Stimulated activated naive CD4-positive, alpha-beta T cell (primary cell): ENCODE data around the gene HRK.

Experiments used
- DNase-seq, 6 experiments: peaks; one replicate each; lab custom pipeline; 2025; lab: John Stamatoyannopoulos, UW

The HRK gene

DNA sequence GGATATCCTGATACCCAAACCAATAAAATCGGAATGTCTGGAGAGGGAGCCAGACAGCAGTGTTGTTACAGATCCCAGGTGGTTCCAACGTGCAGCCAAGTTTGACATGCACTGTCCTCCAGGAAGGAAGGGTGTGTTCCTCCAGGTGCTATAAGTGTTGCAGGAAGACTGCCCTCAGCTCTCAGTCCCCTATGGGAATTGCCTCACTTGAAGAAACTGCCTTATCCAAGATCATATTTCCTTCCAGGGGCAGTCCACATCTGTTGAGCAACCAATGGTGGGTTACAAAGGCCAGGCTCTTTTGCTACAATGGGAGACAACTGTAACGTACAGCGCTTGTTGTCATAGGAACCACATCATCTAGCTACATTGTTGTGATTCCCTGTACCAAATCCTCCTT lies 16.2 kb upstream of the HRK start:
- no peak for DNase-seq

DNA sequence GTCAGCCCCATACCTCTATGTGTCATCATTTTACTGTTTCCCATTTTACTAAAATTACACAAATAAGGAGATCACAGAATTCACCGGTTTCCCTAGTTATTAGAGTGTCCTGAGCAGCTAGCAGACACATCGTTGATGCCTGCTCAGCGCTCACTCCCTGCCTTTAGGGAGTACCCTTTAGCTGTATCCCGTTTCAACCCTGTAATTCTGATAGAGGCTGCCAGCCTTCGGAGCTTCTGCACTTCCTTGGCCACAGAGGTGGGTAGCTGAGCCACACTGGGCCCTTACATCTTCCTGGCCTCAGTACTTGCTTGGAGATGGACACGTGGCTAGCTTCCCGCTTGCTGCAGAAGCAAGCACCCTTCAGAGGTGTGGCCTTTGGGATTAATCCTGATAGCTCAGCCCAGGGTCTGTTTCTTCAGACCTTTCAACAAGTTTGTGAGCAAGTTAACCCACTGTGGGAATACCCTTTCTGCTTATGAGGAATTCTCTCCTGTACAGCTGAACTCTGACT lies 15.2 kb upstream of the HRK start:
- no peak for DNase-seq

DNA sequence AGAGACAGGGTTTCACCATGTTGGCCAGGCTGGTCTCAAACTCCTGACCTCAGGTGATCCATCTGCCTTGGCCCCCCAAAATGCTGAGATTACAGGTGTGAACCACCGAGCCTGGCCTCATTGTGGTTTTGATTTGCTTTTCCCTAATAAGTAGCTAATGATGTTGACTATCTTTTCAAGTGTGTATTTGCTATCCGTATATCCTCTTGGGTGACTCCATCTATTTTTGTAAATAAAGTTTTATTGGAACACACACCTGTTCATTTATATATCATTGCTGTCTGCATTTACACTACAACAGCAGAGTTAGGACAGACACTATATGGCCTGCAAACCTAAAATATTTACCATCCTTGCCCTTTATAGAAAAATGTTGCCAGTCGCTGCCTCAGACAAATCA lies 13.7 kb upstream of the HRK start:
- no peak for DNase-seq

DNA sequence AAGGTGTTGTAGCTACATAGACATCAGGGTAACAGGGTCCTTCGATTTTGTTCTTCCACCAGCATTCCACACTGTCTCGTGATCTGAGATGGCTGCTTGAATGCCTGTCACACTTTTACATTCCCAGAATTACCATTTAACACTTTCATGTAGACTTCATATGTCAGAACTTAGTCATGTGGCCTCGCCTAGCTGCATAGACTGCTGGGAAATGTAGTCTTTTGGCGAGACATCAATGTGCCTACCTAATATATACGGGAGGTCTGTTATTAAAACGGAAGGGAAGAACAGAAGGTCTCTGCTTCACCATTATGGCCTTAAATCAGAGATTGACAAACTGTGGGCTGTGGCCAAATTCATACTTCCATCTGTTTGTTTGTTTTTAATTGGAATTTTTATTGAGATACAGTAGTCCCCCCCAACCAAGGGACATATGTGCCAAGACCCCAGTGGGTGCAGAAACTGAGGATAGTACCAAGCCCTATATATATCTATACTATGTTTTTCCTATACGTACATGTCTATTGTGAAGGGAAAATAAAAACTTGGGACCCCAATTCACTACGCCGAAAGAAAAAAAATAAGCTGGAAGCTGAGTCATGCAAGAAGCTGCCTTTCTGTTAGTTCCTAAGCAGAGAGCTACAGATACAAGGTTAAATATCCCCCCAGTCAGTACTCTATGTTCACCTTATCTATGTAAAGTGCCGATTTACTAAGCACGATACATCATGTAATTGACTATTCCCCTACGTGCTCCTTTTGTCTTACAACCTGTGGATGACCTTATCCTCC lies 11.3 kb upstream of the HRK start:
- no peak for DNase-seq

DNA sequence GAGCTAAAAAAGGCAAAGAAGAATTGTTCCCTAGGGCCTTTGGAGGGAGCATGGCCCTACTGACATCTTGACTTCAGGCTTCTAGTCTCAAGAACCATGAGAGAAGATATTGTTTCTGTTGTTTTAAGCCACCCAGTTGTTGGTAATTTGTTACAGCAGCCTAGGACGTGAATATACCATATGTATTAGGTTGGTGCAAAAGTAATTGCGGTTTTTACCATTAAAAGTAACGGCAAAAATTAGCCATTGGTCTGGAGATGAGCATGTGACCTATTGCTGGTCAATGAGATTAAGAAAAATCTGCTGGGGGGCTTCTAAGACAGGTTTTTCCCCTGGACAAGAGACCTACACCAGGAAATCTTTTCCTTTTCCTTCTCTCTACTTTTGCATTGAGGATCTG lies 9.8 kb upstream of the HRK start:
- DNase-seq = no peak

DNA sequence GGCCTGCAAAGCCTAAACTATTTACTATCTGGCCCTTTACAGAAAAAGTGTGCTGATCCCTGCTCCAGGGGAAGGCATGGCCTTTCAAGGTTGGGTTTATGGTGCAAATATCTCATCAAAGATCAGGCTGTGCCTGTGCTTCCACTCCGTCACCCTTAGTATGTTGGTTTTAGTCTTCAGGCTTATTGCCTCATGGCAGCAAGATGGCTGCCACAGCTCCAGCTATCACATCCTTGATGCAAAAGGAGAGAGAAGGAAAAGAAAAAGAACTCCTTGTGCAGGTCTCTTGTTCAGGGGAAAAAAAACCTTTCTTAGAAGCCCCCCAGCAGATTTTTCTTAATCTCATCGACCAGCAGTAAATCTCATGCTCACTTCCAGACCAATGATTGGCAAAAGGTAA lies 9.1 kb upstream of the HRK start:
- no peak for DNase-seq

DNA sequence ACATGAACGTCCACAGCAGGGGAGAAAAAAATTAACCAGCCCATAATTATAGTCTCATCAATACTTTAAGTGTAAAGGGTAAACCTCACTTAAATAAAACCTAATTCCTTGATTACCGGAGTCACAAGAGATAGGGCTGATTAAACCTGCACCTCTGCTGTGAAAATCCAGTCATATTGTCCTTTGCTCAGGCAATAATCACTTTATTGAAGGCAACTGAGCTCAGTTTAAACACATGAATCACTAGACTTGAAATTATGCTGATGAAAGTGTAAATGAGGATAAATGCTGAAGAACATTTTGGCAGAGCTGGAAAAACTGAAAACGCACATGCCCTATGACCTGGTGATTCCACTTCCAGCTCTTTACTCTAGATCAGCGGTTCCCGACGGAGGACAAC lies 6.7 kb upstream of the HRK start:
- DNase-seq = no peak

DNA sequence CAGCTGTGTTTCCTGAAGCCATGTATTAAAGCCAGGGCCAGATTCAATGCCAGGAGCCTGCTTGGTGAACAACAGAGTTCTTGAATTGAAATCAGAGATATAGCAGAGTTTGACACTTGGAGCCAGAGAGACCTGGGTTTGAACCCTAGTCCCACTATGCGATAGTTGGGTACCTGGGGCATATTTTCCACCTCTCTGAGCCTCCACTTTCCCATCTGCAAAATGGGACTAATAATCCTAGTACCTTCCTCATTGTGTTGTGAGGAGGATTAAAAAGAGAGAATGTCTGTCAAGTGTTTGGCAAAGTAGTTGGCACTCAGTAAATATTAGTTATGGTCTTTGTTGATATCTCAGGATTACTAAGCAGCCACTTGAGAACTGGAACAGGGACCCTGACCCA lies 6.0 kb upstream of the HRK start:
- no peak for DNase-seq

DNA sequence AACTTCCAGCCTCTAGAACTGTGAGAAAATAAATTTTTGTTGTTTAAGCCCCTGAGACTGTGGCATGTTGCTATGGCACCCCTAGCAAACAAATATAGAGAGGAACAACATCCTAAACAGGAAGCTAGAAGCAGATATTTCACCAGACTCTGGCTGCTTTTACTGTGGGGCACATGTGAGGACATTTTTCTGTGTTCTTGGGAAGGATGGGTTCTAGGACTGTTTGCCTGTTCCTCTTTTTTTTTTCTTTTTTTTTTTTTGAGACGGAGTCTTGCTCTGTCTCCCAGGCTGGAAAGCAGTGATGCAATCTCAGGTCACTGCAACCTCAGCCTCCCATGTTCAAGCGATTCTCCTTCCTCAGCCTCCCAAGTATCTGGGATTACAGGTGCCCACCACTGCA lies 4.2 kb upstream of the HRK start:
- no peak for DNase-seq

DNA sequence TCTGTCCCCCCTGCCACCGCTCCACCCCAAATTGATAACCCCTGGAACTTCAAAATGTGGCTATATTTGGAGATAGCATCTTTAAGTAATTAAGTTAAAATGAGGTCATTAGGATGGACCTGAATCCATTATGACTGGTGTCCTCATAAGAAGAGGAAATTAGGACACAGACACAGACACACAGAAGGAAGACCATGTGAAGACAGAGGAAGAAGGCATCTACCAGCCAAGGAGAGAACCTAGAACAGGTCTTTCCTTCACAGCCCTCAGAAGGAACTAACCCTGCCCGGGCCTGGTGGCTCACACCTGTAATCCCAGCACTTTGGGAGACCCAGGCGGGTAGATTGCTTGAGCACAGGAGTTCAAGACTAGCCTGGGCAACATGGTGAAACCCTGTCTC lies 3.6 kb upstream of the HRK start:
- no peak for DNase-seq

DNA sequence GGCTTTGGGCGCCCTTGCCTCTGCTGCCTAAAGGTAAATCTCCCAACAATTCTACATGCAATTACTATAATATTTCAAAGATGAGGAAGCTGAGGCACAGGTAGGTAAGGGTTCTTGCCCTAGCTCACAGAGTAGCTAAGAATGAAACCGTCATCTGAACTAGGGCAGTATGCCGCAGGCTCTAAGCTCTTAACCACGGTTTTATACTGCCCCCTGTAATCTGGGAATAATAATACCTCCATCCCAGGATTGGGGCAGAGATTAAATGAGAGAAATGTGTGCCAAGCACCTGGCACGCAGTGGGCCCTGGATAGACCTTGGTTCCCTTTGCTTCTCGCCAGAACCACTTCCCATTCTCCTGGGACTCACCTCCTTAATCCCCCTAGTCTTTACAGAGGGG lies 1.5 kb upstream of the HRK start:
- DNase-seq = no peak

DNA sequence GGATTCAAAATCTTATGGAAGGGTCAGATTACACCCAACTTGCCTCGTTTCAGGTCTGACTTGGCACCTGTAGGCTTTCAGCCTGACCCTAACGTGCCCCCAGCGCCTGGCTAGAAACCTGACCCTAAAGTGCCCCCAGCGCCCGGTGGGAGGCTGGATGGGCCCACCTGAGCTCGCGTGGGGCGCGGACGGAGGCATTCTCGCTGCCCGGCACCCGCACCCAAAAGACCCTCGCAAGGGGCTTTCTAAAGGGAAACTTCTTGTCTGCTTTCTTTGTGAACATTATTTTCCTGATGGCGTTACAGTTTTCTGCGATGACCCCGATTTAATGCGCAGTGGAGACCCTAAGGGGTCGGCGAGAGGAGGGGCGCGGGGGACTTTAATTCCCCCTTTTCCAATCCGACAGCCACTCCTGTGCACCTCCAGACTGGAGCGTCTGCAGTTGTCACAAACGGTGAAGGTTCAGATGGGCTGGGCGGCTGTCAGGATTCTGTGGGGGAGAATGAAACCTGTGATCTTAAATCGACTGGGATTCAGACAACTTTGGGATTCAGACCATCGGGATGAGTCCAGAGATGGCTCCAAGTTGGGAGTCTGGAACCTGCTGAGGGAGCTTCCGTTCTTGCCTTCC lies 751 bp upstream of the HRK start:
- DNase-seq = no peak

DNA sequence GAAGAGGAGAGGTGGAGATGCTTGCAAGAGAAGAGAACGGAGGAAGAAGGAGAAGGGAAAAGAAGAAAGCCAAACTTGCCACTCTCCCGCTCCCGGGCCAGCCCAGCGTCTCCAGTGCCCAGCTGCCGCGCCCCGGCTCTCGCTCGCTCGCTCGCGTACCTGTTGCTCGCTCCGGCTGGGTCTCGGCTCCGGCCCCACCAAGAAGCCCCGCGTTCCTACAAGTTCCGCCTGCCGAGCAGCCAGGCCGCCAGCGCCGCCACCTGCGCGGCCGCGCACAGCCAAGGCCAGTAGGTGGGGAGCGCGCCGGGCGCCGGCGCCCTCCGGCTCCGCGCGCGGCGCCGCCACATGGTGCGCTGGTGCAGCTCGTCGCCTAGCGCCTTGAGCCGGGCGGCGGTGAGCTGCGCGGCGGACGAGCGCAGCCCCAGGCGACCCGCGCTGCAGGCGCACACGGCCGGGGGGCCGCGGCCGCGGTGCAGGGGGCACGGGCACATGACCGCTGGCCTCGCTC lies 370 bp downstream of the HRK start:
- DNase-seq = peak in 1 of 6 experiments; percentile 3

DNA sequence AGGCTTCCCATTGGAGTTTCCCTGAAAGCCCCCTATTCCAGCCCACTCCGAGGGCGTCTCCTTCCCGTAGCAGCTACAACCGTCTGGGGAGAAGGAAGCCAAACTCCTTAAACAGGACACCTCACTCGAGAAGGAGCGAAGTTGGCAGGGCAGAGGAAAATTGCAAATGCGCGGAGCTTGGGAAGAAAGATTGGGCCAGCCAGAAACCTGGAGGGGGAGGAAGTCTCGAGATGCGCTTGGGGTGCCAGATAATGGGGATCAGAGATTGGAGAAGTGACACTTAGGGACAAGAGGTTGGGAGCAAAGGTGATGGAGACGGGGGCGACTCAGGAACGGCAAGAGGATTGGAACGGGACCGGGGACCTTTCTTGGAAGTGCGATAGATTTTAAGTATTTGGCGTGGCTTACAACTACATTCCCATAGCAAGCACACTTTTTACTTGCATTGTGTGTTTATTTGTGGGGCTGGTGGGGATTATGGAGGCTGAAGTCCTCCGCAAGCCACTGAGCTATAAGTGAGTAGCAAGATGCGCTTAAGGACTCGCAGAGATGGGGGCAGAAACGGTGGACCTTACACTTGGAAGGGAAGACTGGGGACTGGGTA lies 926 bp downstream of the HRK start:
- no peak for DNase-seq

DNA sequence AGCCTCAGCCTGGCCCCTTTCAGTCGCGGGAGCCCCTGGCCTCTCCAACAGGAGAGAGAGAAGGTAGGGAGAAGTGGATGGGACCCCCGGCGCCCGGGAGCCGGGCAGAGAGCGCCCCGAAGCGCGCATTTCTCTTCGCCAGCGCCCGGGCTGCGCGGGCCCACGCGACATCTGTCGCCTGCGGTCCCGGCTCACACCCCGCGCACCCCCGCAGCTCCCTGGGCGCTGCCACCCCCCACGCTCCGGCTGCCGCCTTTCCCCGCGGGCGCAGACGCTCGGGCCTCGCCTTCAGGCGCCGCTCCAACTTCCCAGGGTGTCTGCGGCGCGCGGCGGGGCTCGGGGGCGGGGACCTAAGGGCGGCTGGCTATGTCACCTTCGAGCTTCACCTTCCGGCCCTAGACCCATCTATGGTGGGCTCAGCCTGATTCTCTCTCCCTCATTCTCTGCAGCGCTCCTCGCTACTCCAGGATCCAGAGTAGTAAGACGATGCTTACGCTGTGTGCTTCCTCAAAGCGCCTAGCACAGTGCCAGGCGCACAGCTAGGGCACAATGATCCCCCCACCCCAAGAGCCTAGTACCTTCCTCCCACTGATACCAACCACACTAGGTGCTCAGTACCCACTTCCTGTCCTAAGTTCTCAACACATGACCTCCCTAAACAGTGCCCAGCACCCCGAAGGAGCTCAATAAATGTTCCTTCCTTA lies 1.6 kb downstream of the HRK start:
- DNase-seq = no peak

DNA sequence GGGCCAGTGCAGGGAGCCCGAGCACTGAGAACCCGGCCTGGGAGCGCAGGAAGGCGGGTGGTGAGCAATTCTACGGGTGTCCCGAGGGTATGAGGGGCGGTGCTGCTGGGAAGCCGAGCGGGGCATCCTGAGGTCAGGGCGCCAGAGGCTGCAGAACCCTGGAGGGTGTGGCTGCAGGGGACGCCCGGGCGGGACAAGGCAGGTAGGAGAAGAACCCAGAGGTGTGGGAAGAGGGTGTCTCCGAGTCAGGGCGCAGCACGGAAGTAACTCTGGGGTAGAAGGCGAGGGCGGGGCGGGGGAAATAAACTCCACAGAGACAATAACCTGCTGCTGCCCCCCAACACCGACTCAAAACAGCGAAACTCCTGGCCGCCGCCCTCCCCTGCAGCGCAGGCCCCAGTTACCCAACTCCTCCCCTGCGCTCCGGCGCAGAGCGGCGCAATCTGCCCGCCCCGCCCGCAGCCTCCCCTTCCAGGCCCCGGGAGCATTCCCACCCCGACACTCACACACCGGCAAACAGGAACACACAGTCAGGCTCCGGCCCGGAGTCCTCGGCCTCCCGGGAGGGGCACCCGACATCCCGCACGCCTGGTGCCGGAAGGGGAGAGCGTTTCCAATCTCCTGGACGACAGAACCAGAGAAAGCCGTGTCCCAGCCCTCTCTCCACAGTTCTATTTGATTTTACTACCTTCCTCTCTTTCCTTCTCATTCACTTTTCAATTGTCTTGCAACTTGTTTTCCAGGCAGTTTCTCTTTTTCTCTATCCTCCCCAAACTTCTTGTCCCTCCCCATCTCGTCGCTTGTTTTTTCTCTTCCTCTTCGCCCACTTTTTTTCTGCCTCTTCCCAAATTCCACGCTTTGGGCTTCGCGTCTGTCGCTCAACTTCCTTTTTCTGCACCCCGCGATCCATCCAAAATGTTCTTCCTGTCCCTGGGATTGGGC lies 2.4 kb downstream of the HRK start:
- DNase-seq = no peak

DNA sequence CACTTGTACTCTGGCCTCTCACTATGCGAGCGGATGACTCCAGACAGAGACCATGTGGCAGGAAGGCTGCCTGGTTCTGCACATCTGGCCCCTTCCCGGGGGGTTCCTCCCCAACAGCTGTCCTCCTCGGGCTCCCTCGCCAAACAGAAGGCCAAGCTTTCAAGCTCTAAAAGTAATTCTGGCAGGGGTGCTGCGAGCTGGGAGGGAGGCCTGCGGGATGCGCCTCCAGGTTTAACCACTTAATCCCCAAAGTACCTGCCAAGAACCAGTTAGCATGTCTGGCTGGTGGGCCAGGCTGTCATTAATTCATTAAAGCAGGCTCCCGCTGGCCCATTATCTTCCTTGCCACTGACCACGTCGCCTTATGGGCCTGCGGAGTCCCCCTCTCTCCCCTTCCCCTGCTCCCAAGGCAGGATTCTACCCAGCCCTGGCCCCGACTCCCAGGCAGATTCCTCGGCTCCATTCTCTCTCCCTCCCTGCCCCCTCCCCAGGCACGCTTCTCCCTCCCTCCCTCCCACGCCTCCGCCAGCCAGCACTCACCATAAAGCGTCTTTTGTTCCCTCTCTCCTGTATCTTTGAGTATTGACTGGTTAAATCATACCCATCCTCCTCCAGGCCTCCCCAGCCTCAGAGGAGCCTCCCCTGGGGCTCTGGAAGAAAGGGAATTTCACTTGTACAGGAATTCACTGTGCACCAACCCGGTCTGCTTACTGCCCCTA lies 4.9 kb downstream of the HRK start:
- DNase-seq = no peak

DNA sequence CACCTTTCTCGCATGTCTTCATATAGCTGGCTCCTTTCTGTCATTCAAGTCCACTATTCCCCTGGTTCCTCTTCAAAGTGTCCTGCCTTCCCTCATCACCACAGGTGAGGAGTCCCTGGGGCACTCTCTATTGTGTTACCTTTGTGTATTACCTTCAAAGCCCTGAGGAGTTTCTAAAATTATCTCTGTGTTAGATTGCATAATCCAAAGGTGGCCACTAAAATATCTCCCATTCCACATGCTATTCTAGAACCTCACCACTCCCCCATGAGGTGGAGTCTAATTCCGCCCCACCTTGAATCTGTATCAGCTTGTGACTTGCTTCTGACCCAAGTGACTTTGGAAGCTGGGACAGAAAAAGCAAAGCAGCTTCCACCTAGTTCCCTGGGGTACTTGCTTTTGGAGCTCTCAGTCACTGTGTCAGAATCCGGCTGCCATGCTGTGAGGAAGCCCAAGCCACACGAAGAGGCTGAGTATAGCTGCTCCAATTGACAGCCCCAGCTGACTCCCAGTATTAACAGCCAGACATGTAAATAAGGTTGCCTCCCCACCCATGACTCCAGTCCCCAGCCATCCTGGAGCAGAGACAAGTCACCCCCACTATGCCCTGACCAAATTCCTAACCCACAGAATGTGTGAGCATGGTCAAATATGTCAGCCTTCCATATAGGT lies 6.8 kb downstream of the HRK start:
- DNase-seq = no peak

DNA sequence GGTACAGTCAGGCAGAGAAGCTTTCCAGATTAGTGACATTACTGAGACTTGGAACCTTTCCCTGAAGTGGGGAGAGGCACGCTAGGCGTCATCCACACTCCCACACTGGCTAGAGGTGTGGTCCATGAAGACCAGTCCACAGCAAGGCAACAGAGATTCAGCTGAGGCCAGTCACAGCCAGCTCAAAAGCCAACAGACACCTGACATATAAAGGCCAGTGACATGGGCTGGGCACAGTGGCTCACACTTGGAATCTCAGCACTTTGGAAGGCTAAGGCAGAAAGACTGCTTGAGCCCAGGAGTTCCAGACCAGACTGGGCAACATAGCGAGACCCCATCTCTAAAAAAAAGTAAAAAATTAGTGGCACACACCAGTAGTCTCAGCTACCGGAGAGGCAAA lies 10.9 kb downstream of the HRK start:
- no peak for DNase-seq

DNA sequence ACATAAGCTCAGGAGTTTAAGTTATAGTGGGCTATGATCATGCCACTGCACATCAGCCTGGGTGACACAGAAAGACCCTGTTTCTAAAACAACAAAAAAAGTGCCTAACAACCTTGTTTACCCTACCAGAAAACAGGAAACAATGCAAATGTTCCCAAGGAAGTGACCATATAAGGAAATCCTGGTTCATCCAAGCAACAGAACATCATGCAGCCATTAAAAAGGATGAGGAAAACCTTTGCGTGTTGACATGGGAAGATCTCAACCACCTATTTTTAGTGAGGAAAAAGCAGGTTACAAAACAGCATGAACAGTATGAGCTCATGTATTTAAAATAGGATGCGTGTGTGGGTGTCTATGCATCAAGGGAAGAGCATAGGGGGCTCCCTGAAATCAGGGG lies 13.7 kb downstream of the HRK start:
- DNase-seq = no peak
